Chondrocyte (in vitro differentiated cells): ENCODE data around the gene CAST. TPM values are rescaled to one million over a fixed set of nuclear protein-coding genes. Genes with fewer than 3 reads are reported as not detected.

ENCODE experiments used
- DNase-seq: peaks from one replicate; pipeline ENCODE4 v3.0.0; 2021; ENCODE audit warnings: mixed read lengths, low spot score
- H3K27ac Mint-ChIP-seq: one replicate; pipeline ENCODE4 v1.8.0; 2021; ENCODE audit warnings: mild to moderate bottlenecking, moderate library complexity, mixed read lengths; ENCODE audit not compliant: unreplicated experiment
- H3K27me3 Mint-ChIP-seq: 2 replicates; pipeline ENCODE4 v1.8.0; 2021; ENCODE audit warnings: low read depth, mixed read lengths
- H3K36me3 Mint-ChIP-seq: 2 replicates; pipeline ENCODE4 v1.8.0; 2021; ENCODE audit warnings: low read depth, mixed read lengths
- H3K4me1 Mint-ChIP-seq: 2 replicates; pipeline ENCODE4 v1.8.0; 2021; ENCODE audit warnings: low read depth, mild to moderate bottlenecking, mixed read lengths
- H3K4me3 Mint-ChIP-seq: one replicate; pipeline ENCODE4 v1.8.0; 2021; ENCODE audit warnings: mild to moderate bottlenecking, moderate library complexity, mixed read lengths; ENCODE audit not compliant: unreplicated experiment
- H3K9me3 Mint-ChIP-seq: 2 replicates; pipeline ENCODE4 v1.8.0; 2021; ENCODE audit warnings: low read depth, mixed read lengths
- total RNA-seq: library from RNA; stranded (reverse); gene quantifications from 3 replicates; pipeline ENCODE4 v1.2.1, GENCODE V29; 2021
- TF ChIP-seq, protein P1 (sequence below): fragments of 200-600 bp; sonication (generic); IDR thresholded peaks from 2 replicates; pipeline ENCODE4 v1.5.0; 2021; ENCODE audit warnings: antibody characterized with exemption, mild to moderate bottlenecking, moderate library complexity

CAST gene
- total RNA-seq, 1 donor from 2014 or later, result 131 TPM

DNA sequence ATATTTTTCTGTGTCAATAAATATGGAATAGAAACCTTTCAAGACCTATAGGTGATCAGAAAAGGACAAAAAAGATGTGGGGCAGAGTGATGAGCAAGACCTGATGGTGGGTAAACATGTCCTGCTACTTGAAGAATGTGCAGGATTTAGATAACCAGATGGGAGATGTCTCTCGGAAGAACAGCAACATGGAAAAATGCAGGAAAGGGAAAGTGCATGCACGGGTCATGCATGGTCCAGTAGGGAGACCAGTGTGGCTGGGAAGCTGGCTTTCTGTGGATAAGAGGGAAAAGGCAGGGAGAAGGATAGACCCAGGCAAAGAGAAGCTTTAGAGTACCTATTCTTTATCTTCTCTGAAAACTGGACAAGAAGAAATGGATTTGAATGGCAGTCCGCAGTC lies 7.1 kb upstream of the CAST start:
- no peaks in the 10 kb centered on the region for H3K27me3 Mint-ChIP-seq
- peaks cover 34% of the 10 kb centered on the region for H3K4me1 Mint-ChIP-seq
- H3K36me3 Mint-ChIP-seq, result no peaks in the 10 kb centered on the region
- no peak overlapping the region for H3K4me3 Mint-ChIP-seq
- DNase-seq, result no peak
- no peak overlapping the region for H3K27ac Mint-ChIP-seq
- no peaks in the 10 kb centered on the region for H3K9me3 Mint-ChIP-seq
- TF ChIP-seq, protein P1, sequence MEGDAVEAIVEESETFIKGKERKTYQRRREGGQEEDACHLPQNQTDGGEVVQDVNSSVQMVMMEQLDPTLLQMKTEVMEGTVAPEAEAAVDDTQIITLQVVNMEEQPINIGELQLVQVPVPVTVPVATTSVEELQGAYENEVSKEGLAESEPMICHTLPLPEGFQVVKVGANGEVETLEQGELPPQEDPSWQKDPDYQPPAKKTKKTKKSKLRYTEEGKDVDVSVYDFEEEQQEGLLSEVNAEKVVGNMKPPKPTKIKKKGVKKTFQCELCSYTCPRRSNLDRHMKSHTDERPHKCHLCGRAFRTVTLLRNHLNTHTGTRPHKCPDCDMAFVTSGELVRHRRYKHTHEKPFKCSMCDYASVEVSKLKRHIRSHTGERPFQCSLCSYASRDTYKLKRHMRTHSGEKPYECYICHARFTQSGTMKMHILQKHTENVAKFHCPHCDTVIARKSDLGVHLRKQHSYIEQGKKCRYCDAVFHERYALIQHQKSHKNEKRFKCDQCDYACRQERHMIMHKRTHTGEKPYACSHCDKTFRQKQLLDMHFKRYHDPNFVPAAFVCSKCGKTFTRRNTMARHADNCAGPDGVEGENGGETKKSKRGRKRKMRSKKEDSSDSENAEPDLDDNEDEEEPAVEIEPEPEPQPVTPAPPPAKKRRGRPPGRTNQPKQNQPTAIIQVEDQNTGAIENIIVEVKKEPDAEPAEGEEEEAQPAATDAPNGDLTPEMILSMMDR, result no peak

DNA sequence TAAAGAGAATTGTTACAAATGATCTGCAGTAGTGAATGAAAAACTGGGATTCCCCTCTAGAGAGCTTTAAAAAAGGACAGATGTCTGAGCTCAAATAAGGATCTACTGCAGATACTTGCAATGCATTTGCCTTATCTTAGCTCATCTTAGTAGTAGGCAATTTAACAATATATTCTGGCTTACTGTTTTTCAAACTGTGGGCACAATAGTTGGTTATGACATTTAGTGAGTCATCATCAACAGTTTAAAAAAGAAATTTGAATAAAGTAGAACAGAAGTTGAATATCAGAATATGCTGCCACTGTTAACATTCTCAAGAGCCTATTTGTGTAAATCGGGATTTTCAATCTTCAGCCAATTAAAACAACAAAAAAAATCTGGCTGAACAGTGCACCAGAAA lies 6.7 kb upstream of the CAST start:
- Mint-ChIP-seq H3K27me3 (no peaks in the 10 kb centered on the region), H3K9me3 (no peaks in the 10 kb centered on the region), H3K4me1 (peaks cover 34% of the 10 kb centered on the region), H3K4me3 (no peak overlapping the region), H3K36me3 (no peaks in the 10 kb centered on the region), H3K27ac (no peak overlapping the region)
- no peak for DNase-seq
- TF ChIP-seq, protein P1, result no peak

DNA sequence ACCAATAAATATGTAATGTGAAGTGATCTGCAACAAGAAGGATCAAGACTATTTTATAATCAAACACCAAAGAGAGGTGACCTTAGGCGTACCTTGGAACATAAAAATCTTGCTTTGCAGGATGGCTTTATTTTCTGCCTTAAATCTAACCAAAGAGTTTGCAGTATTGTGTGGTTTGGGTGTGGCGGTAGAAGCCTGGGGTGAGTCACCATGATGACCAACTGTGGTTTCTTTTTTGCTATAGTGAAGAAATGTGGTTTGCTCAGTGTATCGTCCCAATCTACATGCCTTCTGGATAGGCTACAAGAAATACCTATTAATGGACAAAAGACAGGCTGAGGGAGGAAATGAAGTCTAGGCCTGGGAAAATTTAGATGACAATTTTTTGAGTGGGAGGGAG lies 5.1 kb upstream of the CAST start:
- DNase-seq, result no peak
- no peaks in the 10 kb centered on the region for H3K27me3 Mint-ChIP-seq
- TF ChIP-seq, protein P1, result no peak
- H3K27ac Mint-ChIP-seq, result peak overlapping the region; percentile 88
- H3K4me3 Mint-ChIP-seq, result no peak overlapping the region
- H3K4me1 Mint-ChIP-seq, result peaks cover 46% of the 10 kb centered on the region
- H3K9me3 Mint-ChIP-seq, result no peaks in the 10 kb centered on the region
- no peaks in the 10 kb centered on the region for H3K36me3 Mint-ChIP-seq

DNA sequence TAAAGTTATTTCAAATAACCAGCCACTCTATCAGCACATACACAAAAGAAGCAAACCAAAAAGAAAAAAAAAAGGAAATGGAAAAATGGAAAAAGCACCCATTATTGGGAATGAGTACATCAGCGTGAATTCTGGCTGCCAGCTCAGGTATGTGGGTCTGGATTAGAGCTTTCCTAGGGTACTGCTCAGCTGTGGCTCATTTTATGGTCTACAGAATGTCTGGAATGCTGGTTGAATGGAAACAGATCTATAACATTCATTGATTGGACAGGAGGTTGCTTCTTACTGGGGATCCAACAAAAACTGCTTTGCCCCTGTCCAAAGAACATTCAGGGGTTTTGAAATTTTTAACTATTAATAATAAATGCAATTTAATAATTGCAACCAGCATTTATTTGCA lies 3.9 kb upstream of the CAST start:
- H3K4me3 Mint-ChIP-seq, result no peak overlapping the region
- no peaks in the 10 kb centered on the region for H3K27me3 Mint-ChIP-seq
- no peak overlapping the region for H3K27ac Mint-ChIP-seq
- peaks cover 43% of the 10 kb centered on the region for H3K4me1 Mint-ChIP-seq
- no peak for DNase-seq
- H3K36me3 Mint-ChIP-seq, result no peaks in the 10 kb centered on the region
- H3K9me3 Mint-ChIP-seq, result no peaks in the 10 kb centered on the region
- TF ChIP-seq, protein P1, result no peak

DNA sequence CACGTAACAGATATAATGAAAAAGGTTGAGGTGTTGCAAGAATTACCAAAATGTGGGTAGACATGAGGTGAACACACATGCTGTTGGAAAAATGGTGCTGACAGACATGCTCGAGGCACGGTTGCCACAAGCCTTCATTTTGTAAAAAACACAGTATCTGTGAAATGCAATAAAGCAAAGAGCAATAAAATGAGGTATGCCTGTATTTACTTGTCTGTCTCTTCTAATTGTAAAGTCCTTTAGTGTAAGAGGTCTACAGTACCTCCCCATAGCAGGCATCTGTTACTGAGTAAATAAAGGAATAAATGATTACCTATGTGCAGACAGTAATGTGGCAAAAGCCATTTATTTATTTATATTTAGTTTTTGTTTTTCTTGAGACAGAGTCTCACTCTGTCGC lies 3.0 kb upstream of the CAST start:
- Mint-ChIP-seq H3K27ac (no peak overlapping the region), H3K4me1 (peaks cover 51% of the 10 kb centered on the region), H3K36me3 (no peaks in the 10 kb centered on the region), H3K27me3 (no peaks in the 10 kb centered on the region), H3K9me3 (no peaks in the 10 kb centered on the region), H3K4me3 (no peak overlapping the region)
- no peak for DNase-seq
- TF ChIP-seq, protein P1, result no peak
